Fibroblast of skin of left biceps (primary cell): ENCODE data around the gene SIAH3.
"Not testable (repeated sequence)": the region's sequence is repeated elsewhere in the genome, so short reads cannot be mapped to it uniquely, and the experiment has no call there.

ENCODE experiments used
- DNase-seq, 2 experiments: peaks; one replicate each; pipeline ENCODE4 v3.0.0-alpha.2; 2013; ENCODE audit warnings: low read depth in 2 of 2

SIAH3 gene

DNA sequence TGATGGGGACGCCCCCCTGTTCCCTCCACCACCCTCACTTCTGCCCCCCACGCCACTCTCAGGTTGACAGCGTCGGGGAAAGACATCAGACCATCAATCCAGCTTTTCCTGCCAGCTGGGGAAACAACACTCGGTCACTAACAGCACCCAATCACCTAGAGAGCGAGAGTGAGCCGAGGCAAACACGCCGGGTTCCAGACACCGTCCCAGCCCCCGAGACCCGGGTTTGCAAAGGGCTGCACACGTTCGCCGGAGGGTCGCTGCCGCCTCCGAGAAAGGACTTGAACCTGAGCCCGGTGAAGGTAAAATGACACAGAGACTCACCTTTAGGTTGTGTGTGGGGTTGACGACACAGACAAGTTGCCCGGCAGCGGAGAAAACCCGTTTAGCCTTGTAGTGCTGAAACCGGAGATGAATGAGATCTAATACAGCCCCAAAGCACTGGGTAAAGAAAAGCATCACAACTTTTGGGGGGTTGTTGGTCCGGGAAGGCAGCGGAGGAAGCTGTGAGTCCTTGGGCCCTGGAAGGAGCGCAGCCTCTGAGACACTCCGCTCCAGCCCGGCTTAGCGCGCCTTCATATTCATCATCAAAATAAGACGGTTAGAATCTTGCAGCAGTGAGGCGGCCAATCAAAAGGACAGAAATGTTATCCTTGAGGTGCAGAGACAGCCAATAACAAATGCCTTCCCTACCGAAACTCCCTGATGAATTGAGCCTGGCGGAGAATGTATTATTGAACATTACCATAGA is at the start of gene SIAH3:
TSS of gene SIAH3 (minus strand) at position 583 of the 751 bp plus-strand sequence. CDS start at position 459, 124 bp downstream.
- no peak for DNase-seq

DNA sequence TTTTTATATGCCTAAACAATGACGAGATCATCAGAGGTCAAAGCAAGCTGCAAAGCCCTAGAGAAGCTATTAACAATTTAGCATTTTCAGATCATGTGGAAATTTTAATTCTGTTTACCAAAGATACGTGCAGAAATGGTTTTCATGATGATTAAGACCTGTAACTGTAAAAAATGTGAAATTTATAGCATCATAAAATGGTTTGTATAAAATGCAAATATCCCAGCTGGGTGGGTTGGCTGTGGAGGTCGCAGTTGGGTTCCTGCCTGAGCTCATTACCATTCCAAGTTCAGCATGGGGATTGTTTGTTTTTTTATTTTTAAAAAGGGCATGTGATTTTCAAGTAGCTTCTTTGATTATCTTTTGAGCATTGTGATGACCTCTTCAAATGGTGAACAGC is 47.9 kb upstream of the SIAH3 start:
- DNase-seq: no peak

- DNase-seq: no peak
Measured at GRCh38 chr13:45897562-45897961, 46.0 kb upstream of the SIAH3 start.

- no peak for DNase-seq
Measured at GRCh38 chr13:45896285-45896684, 44.7 kb upstream of the SIAH3 start.

GRCh38 chr13:45895881-45896280 is 44.3 kb upstream of the SIAH3 start:
- no peak for DNase-seq

DNA sequence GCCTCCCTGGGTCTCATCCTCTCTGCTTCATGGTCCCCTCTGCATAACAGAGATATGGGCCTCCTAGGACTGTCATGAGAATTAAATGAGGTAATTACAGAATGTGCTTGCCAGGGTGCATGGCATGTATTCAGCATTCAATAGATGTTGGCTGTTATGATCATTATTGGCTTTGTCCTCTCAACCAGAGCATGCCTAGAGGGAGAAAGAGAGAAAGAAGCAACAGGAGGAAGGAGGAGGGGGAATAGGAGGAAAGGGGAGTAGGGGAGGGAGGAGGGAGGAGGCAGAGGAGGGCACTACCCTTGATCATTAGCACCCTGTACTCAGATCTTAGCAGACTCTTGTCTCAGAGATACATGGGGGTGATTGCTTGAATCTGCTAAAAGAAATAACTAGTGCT is 41.0 kb upstream of the SIAH3 start:
- DNase-seq: no peak

GRCh38 chr13:45889590-45890243 is 38.2 kb upstream of the SIAH3 start:
- DNase-seq: no peak

DNA sequence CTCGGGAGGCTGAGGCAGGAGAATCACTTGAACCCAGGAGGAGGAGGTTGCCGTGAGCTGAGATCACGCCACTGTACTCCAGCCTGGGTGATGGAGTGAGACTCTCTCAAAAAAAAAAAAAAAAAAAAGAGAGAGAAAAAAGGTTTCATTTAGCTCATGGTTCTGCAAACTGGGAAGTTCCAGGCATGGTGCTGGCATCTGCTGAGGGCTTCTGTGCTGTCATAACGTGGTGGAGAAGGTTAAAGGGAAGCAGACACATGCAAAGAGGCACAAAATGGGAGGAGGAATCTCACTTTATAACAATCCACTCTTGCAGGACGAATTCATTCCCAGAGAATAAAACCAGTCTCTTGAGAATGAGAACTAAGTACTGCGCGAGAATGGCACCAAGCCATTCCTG is 34.9 kb upstream of the SIAH3 start:
- DNase-seq: no peak

DNA sequence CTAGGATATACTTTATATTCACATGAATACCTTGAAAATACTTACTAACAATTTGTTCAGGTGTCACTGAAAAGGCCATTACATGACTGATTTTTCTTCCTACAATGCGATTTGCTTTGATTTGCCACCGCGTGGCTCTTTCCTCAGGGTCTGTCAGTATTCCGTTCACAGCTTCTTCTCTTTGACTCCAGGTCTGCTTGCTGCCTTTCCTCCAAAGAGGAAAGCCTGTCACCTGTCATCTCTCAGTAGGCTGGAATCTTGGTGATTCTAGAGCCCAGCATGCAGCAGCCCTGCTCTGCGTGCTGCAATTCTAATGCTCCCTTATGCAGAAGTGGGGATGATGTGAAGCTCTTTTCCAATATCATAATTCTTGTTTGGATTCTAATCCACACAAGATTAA is 33.6 kb upstream of the SIAH3 start:
- no peak for DNase-seq

- DNase-seq: no peak
Measured at GRCh38 chr13:45882626-45883025, 31.1 kb upstream of the SIAH3 start.

GRCh38 chr13:45881353-45881752 is 29.8 kb upstream of the SIAH3 start:
- DNase-seq: no peak

DNA sequence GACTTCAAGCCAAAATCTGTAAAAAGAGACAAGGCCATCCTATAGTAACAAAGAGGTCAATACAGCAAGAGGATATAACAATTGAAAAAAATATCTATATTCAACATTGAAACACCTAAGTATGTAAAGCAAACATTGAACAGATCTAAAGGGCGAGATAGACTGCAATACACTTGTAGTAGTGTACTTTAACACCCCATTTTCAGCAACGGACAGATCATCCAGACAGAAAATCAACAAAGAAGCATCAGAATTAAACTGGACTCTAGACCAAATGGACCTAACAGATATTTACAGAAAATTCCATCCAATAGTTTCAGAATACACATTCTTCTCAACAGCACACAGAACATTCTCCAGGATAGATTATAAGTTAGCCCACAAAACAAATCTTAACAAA is 28.7 kb upstream of the SIAH3 start:
- no peak for DNase-seq

- DNase-seq: no peak
Measured at GRCh38 chr13:45879666-45880065, 28.1 kb upstream of the SIAH3 start.

GRCh38 chr13:45878966-45879365 is 27.4 kb upstream of the SIAH3 start:
- DNase-seq: no peak

DNA sequence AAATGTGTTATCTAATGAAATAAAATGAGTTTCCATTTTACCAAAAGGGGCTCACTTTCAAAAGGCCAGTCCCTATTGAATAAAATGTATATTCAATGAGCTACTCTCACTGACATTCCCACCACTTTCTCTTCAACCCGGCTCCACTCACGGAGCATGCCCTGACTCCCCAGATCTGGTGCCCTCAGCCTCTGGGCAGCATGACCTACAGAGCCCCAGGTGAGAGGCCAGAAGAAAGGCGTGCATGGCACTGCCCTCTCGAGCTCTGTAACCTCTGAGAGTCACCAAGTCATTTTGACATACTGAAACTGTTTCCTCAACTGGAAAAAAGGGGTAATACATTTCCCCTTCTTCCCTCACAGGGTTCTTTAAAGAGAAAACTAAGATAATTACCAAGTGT is 25.2 kb upstream of the SIAH3 start:
- DNase-seq: no peak

DNA sequence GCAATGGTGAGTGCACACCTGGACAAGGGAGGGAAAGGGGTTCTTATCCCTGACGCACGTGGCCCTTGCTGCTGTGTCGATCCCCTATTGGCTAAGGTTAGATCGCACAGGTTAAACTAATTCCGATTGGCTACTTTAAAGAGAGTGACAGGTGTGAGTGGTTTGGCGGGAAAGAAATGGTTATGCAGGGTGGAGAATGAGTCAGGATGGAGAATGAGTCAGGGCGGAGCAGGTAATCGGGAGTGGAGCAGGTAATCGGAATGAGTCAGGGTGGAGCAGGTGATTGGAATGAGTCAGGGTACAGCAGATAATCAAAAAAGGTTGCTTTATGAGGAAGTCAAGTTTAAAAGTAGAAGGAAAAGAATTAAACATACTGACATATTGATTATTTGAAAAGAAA is 24.4 kb upstream of the SIAH3 start:
- DNase-seq: no peak

GRCh38 chr13:45873491-45874325 is 22.2 kb upstream of the SIAH3 start:
- DNase-seq: no peak

GRCh38 chr13:45872566-45872965 is 21.0 kb upstream of the SIAH3 start:
- no peak for DNase-seq

DNA sequence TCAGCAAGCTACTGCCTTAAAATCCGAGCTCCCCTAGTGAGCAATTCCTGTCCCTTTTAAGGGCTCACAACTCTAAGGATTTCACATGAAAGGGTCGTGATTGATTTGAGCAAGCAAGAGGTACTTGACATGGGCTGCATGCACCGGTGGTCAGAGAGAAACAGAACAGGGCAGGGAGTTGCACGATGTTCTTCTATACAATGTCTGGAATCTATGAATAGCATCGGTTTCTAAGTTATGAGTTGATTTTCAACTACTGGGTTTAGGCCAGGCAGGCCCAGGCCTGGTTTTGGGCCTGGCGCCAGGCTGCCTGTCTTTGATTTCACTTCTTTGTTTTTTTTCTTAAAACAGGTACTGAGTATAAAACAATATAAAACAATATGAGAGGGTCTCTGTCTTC is 19.6 kb upstream of the SIAH3 start:
- not testable (repeated sequence) for DNase-seq

GRCh38 chr13:45870232-45870631 is 18.7 kb upstream of the SIAH3 start:
- no peak for DNase-seq

GRCh38 chr13:45865414-45865813 is 13.9 kb upstream of the SIAH3 start:
- DNase-seq: no peak

DNA sequence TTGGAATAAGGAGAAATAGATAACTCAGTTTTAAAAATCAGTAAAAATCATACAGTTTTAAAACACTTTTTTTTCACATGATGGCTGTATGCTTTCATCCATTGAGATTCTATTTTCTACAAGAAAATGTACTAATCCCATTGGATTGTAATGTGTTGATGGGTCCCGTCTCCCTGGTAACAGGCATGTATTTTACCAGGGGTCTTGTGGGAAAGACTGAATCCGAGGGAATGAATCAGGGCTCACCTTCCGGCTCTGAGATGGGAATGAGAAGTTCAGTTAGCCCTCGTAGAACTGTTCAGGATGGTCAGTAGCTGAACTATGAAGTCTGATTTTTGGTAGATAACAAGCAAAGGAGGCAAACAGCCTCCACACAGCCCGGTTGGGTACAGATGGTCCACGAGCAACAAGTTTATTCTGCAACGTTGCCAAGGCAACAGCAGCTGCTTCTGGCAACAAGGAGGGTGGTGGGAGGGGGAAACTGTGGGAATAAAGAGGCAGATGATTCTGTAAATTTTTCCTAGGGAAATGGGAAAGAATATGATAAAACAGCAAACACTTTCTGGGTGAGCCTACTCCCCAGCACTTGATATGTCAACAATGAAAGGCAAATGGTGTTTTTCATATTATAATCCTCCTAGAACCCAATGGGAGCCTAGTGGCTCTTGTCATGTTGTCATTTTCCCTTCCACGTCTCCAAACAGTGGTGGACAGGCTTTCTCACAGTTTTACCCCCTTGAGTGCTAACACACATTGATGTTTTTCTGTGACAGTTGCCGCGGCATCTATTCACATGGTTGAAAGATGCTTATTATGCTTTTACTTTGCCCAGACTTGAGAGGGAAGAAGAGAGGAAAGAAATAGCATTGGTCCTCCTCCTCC is 12.4 kb upstream of the SIAH3 start:
- no peak for DNase-seq
